HG03571 (cell line): ENCODE data around the gene TENM4.

Source experiments
- ATAC-seq: cut with Tn5 transposase; IDR thresholded peaks from one replicate; pipeline ENCODE4 v1.9.1; 2021; ENCODE audit not compliant: unreplicated experiment

Gene TENM4

GRCh38 chr11:78732246-78732645 lies 708.6 kb downstream of the TENM4 start:
- ATAC-seq: no peak

GRCh38 chr11:78731027-78731426 lies 709.8 kb downstream of the TENM4 start:
- ATAC-seq: no peak

- no peak for ATAC-seq
Observed at GRCh38 chr11:78730267-78730824, 710.5 kb downstream of the TENM4 start.

GRCh38 chr11:78727816-78728215 lies 713.0 kb downstream of the TENM4 start:
- no peak for ATAC-seq

- ATAC-seq: no peak
Observed at GRCh38 chr11:78725200-78725599, 715.6 kb downstream of the TENM4 start.

- no peak for ATAC-seq
Observed at GRCh38 chr11:78722786-78723185, 718.0 kb downstream of the TENM4 start.

- ATAC-seq: no peak
Observed at GRCh38 chr11:78720281-78720989, 720.4 kb downstream of the TENM4 start.

- no peak for ATAC-seq
Observed at GRCh38 chr11:78717041-78717440, 723.8 kb downstream of the TENM4 start.

- no peak for ATAC-seq
Observed at GRCh38 chr11:78715639-78716311, 725.1 kb downstream of the TENM4 start.

GRCh38 chr11:78714539-78714938 lies 726.3 kb downstream of the TENM4 start:
- ATAC-seq: no peak

GRCh38 chr11:78711735-78712134 lies 729.1 kb downstream of the TENM4 start:
- no peak for ATAC-seq

GRCh38 chr11:78710417-78710816 lies 730.4 kb downstream of the TENM4 start:
- no peak for ATAC-seq

- no peak for ATAC-seq
Observed at GRCh38 chr11:78708388-78708787, 732.4 kb downstream of the TENM4 start.

- no peak for ATAC-seq
Observed at GRCh38 chr11:78706551-78706950, 734.3 kb downstream of the TENM4 start.

- no peak for ATAC-seq
Observed at GRCh38 chr11:78704811-78705210, 736.0 kb downstream of the TENM4 start.

GRCh38 chr11:78699609-78700135 lies 741.2 kb downstream of the TENM4 start:
- no peak for ATAC-seq

- no peak for ATAC-seq
Observed at GRCh38 chr11:78698612-78699011, 742.2 kb downstream of the TENM4 start.

GRCh38 chr11:78696177-78696576 lies 744.7 kb downstream of the TENM4 start:
- no peak for ATAC-seq

- ATAC-seq: no peak
Observed at GRCh38 chr11:78694152-78694551, 746.7 kb downstream of the TENM4 start.

GRCh38 chr11:78691215-78691614 lies 749.6 kb downstream of the TENM4 start:
- no peak for ATAC-seq

- no peak for ATAC-seq
Observed at GRCh38 chr11:78690352-78690987, 750.4 kb downstream of the TENM4 start.
